Activated CD8-positive, alpha-beta memory T cell treated with anti-CD3 and anti-CD28 coated beads for 36 hours (primary cell): ENCODE results near the gene YIF1B. TPM values are rescaled to one million over a fixed set of nuclear protein-coding genes. Genes with fewer than 3 reads are reported as not detected.

Experiments used
- CTCF ChIA-PET: fragments of 350-600 bp; sonication (Branson Sonifier 250); formaldehyde crosslinking; loops from one replicate; lab custom pipeline; 2021; ENCODE audit warnings: antibody characterized with exemption; lab: Charles Lee
- POLR2A ChIA-PET: fragments of 350-600 bp; sonication (Branson Sonifier 250); formaldehyde crosslinking; loops from one replicate; lab custom pipeline; 2021; ENCODE audit warnings: antibody characterized with exemption; lab: Charles Lee
- total RNA-seq, 2 experiments: library from RNA; stranded (reverse); gene quantifications; one replicate each; pipeline ENCODE4 v1.2.3, GENCODE V29; 2021

YIF1B gene
- total RNA-seq, 2 experiments from 2014 or later: 62.4 to 63.0 TPM

GRCh38 chr19:38287604-38288003, 28.1 kb downstream of the YIF1B start:
- CTCF ChIA-PET: interaction anchor here (0.7 kb wide), 1 partner anchor 518 kb away, joined by 3 read pairs; no protein-coding TSS in a partner anchor
- POLR2A ChIA-PET: no interaction called here

GRCh38 chr19:38285567-38285966, 30.2 kb downstream of the YIF1B start:
- ChIA-PET POLR2A (no interaction called here), CTCF (no interaction called here)

DNA sequence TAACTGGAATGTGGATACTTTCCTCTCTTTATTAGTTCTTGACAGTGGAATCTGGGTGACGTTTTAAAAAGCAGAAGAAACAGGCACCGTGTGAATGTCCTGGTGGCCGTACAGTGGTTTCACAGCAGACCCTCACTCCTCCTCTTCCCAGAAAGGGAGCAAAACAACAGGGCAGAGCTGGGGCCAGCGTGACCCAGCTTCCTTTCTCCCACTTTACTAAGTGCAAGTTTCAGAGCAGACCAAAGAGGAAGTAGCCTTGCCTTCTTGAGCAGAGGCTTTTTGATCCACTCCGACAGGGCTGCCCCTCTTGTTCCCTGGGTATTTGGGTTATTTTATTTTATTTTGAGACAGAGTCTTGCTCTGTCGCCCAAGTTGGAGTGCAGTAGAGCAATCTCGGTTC, 31.3 kb downstream of the YIF1B start:
- CTCF ChIA-PET: no interaction called here
- POLR2A ChIA-PET: no interaction called here

- ChIA-PET CTCF (interaction anchor here (1.2 kb wide), 1 partner anchor 39 kb away, joined by 3 read pairs; no protein-coding TSS in a partner anchor), POLR2A (no interaction called here)
Measured at GRCh38 chr19:38283271-38283670, 32.5 kb downstream of the YIF1B start.

DNA sequence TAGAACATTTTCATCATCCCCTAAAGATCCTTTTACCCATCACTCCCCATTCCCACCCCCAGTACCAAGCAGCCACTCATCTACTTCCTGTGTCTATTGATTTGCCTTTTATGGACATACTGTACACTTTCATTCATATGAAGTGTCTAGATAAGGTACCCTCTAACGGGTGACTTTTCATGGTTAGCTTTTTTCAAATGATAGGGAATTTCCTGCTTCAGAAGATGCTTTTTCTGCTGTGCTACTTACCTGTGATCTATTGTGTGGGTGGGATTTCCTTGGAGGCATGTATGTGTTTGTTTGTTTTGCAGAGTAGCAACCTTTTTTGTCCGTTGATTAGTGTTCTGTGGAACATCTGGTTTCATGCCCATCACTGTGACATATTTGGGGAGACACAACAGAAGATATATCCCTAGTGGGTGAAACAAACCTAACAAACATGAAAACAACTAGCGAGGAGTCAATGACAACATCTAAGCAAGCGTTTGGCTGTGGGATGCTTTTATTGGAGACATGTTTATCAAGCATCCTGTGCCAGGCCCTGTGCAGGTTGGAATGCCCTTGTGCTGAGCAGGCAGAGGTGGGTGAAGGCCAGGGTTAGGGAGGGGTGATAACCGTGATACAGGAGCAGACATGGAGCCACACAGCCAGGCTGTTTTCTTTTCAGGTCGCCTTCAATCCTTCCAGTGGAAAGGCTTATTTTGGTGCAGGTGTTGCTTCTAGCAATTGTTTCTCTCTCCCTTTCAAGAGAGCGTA, 33.8 kb downstream of the YIF1B start:
- ChIA-PET POLR2A (no interaction called here), CTCF (interaction anchor here (1.2 kb wide), 1 partner anchor 38 kb away, joined by 3 read pairs; no protein-coding TSS in a partner anchor)

DNA sequence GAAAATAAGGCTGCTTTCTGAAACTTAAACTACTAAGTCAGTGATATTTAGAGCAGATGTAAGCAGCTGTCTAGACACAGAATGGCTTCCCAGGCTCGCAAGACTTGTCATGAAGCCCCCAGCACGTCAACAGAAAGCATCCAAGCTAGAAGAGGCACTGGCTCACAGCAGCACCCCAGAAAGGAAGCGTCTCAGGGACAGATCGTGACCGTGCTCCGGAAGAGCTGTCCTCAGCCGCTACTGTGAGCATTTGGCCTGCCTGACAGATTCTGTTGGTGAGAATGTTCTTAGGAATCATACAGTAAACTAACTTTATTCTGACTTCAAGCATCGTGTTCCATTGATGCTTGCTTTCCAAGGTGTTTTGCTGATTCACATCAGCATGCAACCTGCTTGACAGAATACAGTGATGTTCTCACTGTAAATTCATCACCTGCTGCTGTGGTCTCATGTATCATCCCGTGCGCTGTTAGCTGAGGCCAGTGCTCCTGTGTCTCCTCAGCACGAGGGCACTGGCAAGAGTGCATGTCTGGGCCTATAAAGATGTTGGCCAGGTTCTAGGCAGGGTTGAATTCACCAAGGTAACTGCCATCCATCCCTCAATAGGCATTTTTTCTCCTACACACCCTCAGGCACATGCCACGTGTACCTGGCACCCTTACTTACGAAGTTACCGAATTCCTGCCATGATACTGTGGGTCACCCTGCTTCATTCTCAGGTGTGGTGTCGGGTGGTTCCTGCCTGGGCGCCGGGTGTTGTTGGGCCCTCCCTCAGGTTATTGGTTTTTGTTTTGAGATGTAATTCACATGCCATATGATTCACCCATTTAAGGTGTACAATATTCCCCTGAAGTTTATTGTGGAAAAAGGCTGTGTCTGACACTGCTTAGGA, 35.5 kb downstream of the YIF1B start:
- ChIA-PET CTCF (no interaction called here), POLR2A (no interaction called here)

DNA sequence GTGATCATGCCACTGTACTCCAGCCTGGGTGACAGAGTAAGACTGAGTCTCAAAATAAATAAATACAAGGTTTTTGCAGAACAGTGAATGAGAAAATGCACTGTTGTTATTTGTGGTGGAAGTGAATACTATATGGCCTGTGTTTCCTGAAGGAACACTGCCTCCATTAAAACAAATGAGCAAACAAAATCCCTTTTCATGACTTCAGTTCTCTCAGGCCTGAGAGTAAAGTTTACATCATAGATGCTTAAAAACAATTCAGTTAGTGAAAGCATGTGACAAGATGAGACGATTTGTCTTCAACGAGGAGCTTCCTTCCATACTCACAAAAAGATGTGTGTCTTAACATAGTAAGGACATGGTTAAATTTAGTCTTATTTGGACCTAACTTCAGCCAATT, 37.0 kb downstream of the YIF1B start:
- ChIA-PET POLR2A (no interaction called here), CTCF (interaction anchor here (0.6 kb wide), 1 partner anchor 28 kb away, joined by 8 read pairs; no protein-coding TSS in a partner anchor)

- POLR2A ChIA-PET: no interaction called here
- CTCF ChIA-PET: no interaction called here
Measured at GRCh38 chr19:38277969-38278680, 37.6 kb downstream of the YIF1B start.

DNA sequence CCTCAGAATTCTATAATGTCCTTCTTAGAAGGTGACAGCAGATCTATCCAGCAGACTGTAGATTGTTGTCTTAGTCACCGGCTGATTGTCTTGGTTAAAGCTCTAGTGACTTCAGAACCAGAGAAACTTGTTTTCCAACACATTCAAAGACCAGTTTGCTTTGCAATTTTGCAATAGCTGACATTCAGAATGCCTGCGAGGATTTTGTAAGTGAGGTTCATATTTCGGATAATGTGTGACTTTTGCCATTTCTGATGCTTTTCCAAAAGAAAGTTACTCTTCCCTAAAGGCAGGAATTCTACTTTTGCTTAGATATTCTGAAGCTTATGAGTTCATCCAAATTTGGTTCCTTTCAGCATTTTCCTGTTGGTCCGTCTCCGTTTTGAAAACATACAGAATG, 38.2 kb downstream of the YIF1B start:
- POLR2A ChIA-PET: no interaction called here
- CTCF ChIA-PET: no interaction called here

DNA sequence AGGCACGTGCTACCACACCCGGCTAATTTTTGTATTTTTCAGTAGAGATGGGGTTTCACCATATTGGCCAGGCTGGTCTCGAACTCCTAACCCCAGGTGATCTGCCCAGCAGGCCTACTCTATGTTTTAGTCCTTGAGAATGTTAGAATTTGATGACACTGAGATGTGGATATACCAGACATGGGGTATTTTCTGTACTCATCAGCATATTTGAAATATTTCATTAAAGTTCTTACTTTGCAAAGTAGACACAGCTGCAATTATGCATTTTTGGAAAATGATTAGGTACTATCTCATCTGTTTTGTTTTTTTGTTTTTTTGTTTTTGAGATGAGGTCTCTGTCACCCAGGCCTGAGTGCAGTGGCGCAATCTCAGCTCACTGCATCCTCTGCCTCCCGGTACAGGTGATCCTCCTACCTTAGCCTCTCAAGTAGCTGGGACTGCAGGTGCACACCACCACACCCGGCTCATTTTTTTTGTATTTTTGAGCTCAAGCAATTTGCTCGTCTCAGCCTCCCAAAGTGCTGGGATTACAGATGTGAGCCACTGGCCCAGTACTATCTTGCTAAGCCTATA, 38.7 kb downstream of the YIF1B start:
- POLR2A ChIA-PET: no interaction called here
- CTCF ChIA-PET: no interaction called here

DNA sequence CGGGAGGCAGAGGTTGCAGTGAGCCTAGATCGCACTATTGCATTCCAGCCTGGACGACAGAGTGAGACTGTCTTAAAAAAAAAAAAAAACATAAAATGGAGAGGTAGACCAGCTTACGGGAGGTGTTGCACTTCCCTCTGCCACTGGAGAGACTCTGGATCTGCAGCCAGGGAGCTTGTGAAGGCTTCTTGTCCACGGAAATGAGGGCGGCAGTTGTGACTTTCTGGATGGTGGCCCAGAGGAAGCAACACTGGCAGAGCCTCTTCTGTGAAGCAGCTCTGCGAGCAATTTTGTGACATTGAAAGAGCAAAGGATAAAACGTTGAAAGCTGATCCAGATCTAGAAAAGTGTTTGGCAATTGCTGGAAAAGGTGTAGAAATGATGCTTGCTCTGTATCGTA, 41.0 kb downstream of the YIF1B start:
- CTCF ChIA-PET: no interaction called here
- POLR2A ChIA-PET: no interaction called here

DNA sequence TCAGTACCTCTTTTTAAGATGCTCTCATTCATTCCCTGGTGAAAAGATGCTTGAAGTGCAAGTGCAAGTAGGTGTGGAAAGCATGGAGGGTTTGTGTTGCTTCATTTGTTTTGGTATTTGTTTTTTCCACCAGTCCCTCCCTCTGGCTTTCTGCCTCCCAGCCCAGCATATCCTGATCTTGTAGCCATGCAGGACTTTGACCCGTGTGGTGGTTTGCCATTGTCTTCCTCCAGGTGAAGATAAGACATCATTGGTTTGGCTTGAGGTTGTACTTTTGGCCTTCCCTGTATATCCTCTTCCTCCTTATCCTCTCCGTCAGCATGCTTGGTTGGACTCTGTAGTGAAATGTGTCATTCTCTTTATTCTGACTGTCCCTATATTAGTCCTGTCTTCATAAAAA, 42.2 kb downstream of the YIF1B start:
- POLR2A ChIA-PET: no interaction called here
- CTCF ChIA-PET: no interaction called here

DNA sequence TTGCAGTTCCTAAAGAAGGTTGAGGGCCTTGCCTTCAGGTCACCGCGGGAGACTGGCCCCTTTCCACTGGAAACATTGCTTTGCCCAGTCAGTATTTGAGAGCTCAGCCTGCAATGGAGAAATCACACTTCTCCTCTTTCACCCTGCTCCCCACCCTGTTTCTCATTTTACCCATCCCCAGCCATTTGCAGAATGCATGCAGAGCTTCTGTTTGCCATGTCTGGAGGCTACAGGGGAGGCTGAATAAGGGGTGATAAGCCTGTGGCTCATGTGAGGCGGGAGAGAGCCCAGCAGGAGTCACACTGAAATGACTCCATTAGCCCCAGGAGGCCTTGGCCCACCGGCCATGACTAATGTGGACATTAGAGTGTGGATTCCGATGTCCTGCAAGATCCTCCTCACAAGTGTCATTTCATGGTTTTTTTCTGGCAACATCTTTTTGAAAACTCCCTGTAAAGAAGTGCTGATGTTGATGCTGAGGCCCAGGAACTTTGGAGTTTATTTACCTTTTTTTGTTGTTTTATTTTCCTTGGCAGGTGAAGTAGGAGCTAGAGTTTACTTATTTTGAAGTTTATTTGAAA, 45.1 kb downstream of the YIF1B start:
- ChIA-PET POLR2A (no interaction called here), CTCF (no interaction called here)

GRCh38 chr19:38268539-38268938, 47.2 kb downstream of the YIF1B start:
- POLR2A ChIA-PET: no interaction called here
- CTCF ChIA-PET: interaction anchor here (0.5 kb wide), 1 partner anchor 120 kb away, joined by 3 read pairs; no protein-coding TSS in a partner anchor

DNA sequence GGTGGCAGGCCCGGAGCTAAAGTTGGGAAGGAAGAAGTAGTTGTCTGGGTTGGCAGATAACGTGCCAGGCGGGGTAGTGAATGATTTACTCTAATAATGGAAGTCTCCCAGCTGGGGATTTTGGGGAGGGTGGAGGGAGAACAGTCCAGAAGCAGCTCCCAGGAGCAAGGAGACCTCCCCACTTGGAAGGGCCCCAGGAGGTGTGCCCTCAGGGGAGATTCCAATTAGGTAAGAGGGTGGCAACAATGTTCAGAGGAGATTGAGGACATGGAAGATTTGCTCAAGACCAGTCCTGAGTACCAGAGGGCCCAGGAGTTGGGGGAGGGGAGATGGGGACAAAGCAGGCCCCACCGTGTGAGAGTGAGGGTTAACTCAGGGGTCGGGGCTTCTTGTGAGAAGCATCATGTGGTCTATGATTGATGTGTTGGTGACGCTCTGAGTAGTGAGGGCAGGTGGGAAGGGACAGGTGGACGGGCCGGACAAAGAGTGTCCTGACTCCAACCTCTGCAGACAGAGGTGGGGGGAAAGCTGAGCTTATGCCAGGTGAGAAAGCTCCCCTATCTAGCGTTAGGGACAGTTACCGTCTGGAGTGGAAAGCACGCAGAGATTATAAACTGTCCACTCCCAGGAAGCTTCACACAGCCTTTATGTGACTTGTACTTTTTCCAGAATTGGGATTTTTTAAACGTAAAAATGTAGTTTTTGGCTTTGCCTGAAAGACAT, 47.8 kb downstream of the YIF1B start:
- ChIA-PET CTCF (interaction anchor here (0.5 to 1.5 kb wide), 2 partner anchors 24 to 119 kb away, joined by 3 to 5 read pairs; no protein-coding TSS in a partner anchor), POLR2A (no interaction called here)

GRCh38 chr19:38266981-38267597, 48.7 kb downstream of the YIF1B start:
- CTCF ChIA-PET: interaction anchor here (1.5 kb wide), 1 partner anchor 23 kb away, joined by 5 read pairs; no protein-coding TSS in a partner anchor
- POLR2A ChIA-PET: no interaction called here

GRCh38 chr19:38265921-38266429, 49.8 kb downstream of the YIF1B start:
- POLR2A ChIA-PET: interaction anchor here (0.7 kb wide), 1 partner anchor 359 kb away, joined by 3 read pairs; the partner anchor contains the start of gene SIPA1L3
- CTCF ChIA-PET: interaction anchor here (0.6 to 1.9 kb wide), 2 partner anchors 84 to 363 kb away, joined by 3 to 7 read pairs; no protein-coding TSS in a partner anchor
